ENCODE data around the gene GALNT3. TPM values are rescaled to one million over a fixed set of nuclear protein-coding genes. Genes with fewer than 3 reads are reported as not detected.

GALNT3 gene
- total and polyA plus RNA-seq, 2 of the 8 experiments (the other 6 are each of a cell fraction or from before 2014, with no cell fraction given), result 3.4 to 23.6 TPM

- Histone ChIP-seq H2BK15ac (ENCODE audit: low read length) (no peak overlapping the region), H3K79me2 (ENCODE audit: control insufficient read depth in 1 of 2, insufficient read depth in 2 of 2, low read length in 2 of 2) (no peaks in the 10 kb centered on the region), H2AFZ (ENCODE audit: low read length) (no peak overlapping the region), H4K20me1 (replicated peaks in 1 of 2; ENCODE audit: control insufficient read depth in 1 of 2, insufficient read depth in 2 of 2, low read length in 2 of 2) (no peaks in the 10 kb centered on the region), H2BK20ac (ENCODE audit: low read length) (no peak overlapping the region), H3K14ac (ENCODE audit: insufficient read length) (no peak overlapping the region), H2BK120ac (replicated peaks; ENCODE audit: low read depth, low read length) (no peak overlapping the region), H3K9me3 (ENCODE audit: insufficient read depth in 2 of 2, low read depth in 1 of 2, low read length in 1 of 2) (no peaks in the 10 kb centered on the region), H3K27me3 (replicated peaks in 1 of 4; ENCODE audit: control insufficient read depth in 3 of 4, extremely low read depth in 1 of 4, insufficient read depth in 3 of 4, low read length in 3 of 4) (no peaks in the 10 kb centered on the region), H3K4ac (replicated peaks; ENCODE audit: insufficient read length, low read depth, low read length) (no peak overlapping the region), H3K4me3 (ENCODE audit: extremely low read depth in 1 of 4, insufficient read depth in 2 of 4, low read depth in 3 of 4, low read length in 4 of 4) (no peak overlapping the region), H2BK5ac (ENCODE audit: low read depth, low read length) (no peak overlapping the region), H4K91ac (replicated peaks; ENCODE audit: insufficient read length, low read length) (no peak overlapping the region), H3K23me2 (ENCODE audit: low read depth, low read length) (peaks cover 1% of the 10 kb centered on the region; the same call in 1 of the 2 replicates), H3K9ac (replicated peaks in 1 of 4; ENCODE audit: extremely low read depth in 1 of 4, low read depth in 3 of 4, low read length in 3 of 4) (no peak overlapping the region), H3K36me3 (ENCODE audit: control insufficient read depth in 2 of 4, insufficient read depth in 4 of 4, low read length in 3 of 4) (no peaks in the 10 kb centered on the region), H3K27ac (ENCODE audit: low read depth, low read length) (no peak overlapping the region), H3K4me2 (ENCODE audit: insufficient read depth in 1 of 2, low read depth in 2 of 2, low read length in 2 of 2) (no peak overlapping the region), H2BK12ac (ENCODE audit: low read depth, low read length) (no peak overlapping the region), H3K56ac (replicated peaks; ENCODE audit: insufficient read length, low read depth, low read length) (no peak overlapping the region), H2AK5ac (ENCODE audit: low read depth, low read length) (no peak overlapping the region), H4K5ac (ENCODE audit: insufficient read length, low read depth, low read length) (no peak overlapping the region), H3K23ac (ENCODE audit: insufficient read length) (no peak overlapping the region), H4K8ac (ENCODE audit: extremely low read depth, insufficient read depth, low read length) (no peak overlapping the region), H3K79me1 (ENCODE audit: low read depth, low read length) (no peaks in the 10 kb centered on the region), H3K18ac (ENCODE audit: extremely low read depth, low read length) (no peak overlapping the region), H3K4me1 (replicated peaks in 1 of 4; ENCODE audit: control insufficient read depth in 3 of 4, insufficient read depth in 4 of 4, low read length in 3 of 4) (no peaks in the 10 kb centered on the region)
- FAIRE-seq, result no peak
- no peak for TF ChIP-seq NANOG (IDR thresholded peaks at IDR 0.05; ENCODE audit: insufficient read depth, low read depth, low read length, poor library complexity, severe bottlenecking)
- no peak for TF ChIP-seq KDM1A (IDR thresholded peaks at IDR 0.05; ENCODE audit: borderline replicate concordance, low read length)
- no peak for TF ChIP-seq SUZ12 (IDR thresholded peaks at IDR 0.05; ENCODE audit: low read length)
- no peak for TF ChIP-seq TCF12 (IDR thresholded peaks at IDR 0.05; ENCODE audit: low read depth, low read length)
- TF ChIP-seq RAD21 (IDR thresholded peaks at IDR 0.05 in 1 of 2, conservative IDR thresholded peaks at IDR 0.05 in 1 of 2; ENCODE audit: low read depth in 2 of 2, low read length in 2 of 2), result no peak
- TF ChIP-seq JUN (IDR thresholded peaks at IDR 0.05; ENCODE audit: low read depth, low read length), result no peak
- no peak for TF ChIP-seq MAFK (IDR thresholded peaks at IDR 0.05; ENCODE audit: low read depth, low read length)
- no peak for TF ChIP-seq KDM4A (IDR thresholded peaks at IDR 0.05; ENCODE audit: low read depth, low read length, severe bottlenecking)
- ChIA-PET CTCF (ENCODE audit: partially characterized antibody) (no interaction called here), POLR2A (ENCODE audit: partially characterized antibody) (no interaction called here)
- DNase-seq (ENCODE audit: low read depth in 1 of 2, low spot score in 2 of 2), result no peak
Measured at GRCh38 chr2:165725421-165725820, 68.6 kb downstream of the GALNT3 start.
